HepG2 (cell line): ENCODE results near the gene ADCY1. TPM values are rescaled to one million over a fixed set of nuclear protein-coding genes. Genes with fewer than 3 reads are reported as not detected.

Source experiments
- ATAC-seq: fragments of 200-7000 bp; cut with Tn5 transposase; 3 replicates; pipeline ENCODE4 v1.9.1; 2020; ENCODE audit warnings: mild to moderate bottlenecking, moderate library complexity
- BruUV-seq: library from RNA; stranded (reverse); fragments of 400-500 nt; replicated peaks from 2 replicates; lab custom pipeline; 2021; lab: Mats Ljungman, UMichigan
- CTCF ChIA-PET: fragments of 300-600 bp; formaldehyde crosslinking; extraction: SDS; loops from one replicate; lab custom pipeline; 2021; ENCODE audit warnings: low total read pairs, inconsistent platforms, low intra/inter-chr PET ratio; lab: Yijun Ruan, JAX
- POLR2A ChIA-PET: fragments of 350-600 bp; sonication (Branson Sonifier 250); formaldehyde crosslinking; loops from one replicate; lab custom pipeline; 2020; ENCODE audit warnings: antibody characterized with exemption, inconsistent platforms; lab: Yijun Ruan, JAX
- DNase-seq: peaks from one replicate; pipeline ENCODE4 v3.0.0-alpha.2; 2015; ENCODE audit warnings: low spot score
- FAIRE-seq: peaks from 3 replicates; lab custom pipeline; 2011; peaks lifted over from hg19 to GRCh38; lab: Jason Lieb, UNC
- H2AFZ ChIP-seq: one replicate; pipeline ENCODE4 v1.6.1; 2011; ENCODE audit warnings: low read length, inconsistent platforms
- H3K27ac ChIP-seq: fragments of 300-600 bp; 3 replicates; pipeline ENCODE4 v1.8.0; 2011; ENCODE audit warnings: mixed run types, mild to moderate bottlenecking, mixed read lengths, low read length, inconsistent platforms; ENCODE audit not compliant: insufficient read depth; ENCODE audit errors: extremely low read length
- H3K27me3 ChIP-seq, 2 experiments: fragments of 200-600 bp in 1 of 2; 2 replicates in 1 of 2; 3 replicates in 1 of 2; pipeline versions ENCODE4 v1.6.0 to v1.8.0; 2011; ENCODE audit warnings: low read length in 2 of 2, mild to moderate bottlenecking in 2 of 2, moderate library complexity in 2 of 2, inconsistent platforms in 1 of 2; ENCODE audit not compliant: insufficient read depth in 2 of 2, control insufficient read depth in 1 of 2
- H3K36me3 ChIP-seq, 2 experiments: fragments of 200-600 bp in 1 of 2; replicated peaks in 1 of 2; 2 replicates in 1 of 2; 3 replicates in 1 of 2; pipeline versions ENCODE4 v1.5.1 to v1.8.0; 2011; ENCODE audit warnings: low read length in 2 of 2, inconsistent platforms in 1 of 2; ENCODE audit not compliant: insufficient read depth in 2 of 2, control insufficient read depth in 1 of 2
- H3K4me1 ChIP-seq: 2 replicates; pipeline ENCODE4 v1.5.1; 2012; ENCODE audit warnings: low read length, inconsistent platforms; ENCODE audit not compliant: insufficient read depth
- H3K4me2 ChIP-seq: 2 replicates; pipeline ENCODE4 v1.6.0; 2011; ENCODE audit warnings: low read depth, low read length, inconsistent platforms
- H3K4me3 ChIP-seq, 3 experiments: fragments of 200-600 bp in 1 of 3; sonication (generic), shearing (Covaris generic) in 1 of 3; replicated peaks in 1 of 3; 2 replicates each; pipeline ENCODE4 v1.5.1; 2011 to 2016; ENCODE audit warnings: low read length in 3 of 3, inconsistent platforms in 2 of 3, low read depth in 2 of 3, mild to moderate bottlenecking in 2 of 3, control low read depth in 1 of 3, mixed read lengths in 1 of 3; ENCODE audit not compliant: insufficient read depth in 1 of 3
- H3K79me2 ChIP-seq: one replicate; pipeline ENCODE4 v1.6.1; 2011; ENCODE audit warnings: low read length, inconsistent platforms; ENCODE audit not compliant: insufficient read depth
- H3K9ac ChIP-seq: 2 replicates; pipeline ENCODE4 v1.6.0; 2011; ENCODE audit warnings: mild to moderate bottlenecking, low read depth, low read length, inconsistent platforms; ENCODE audit not compliant: insufficient read depth
- H3K9me3 ChIP-seq: 2 replicates; pipeline ENCODE4 v1.5.1; 2012; ENCODE audit warnings: mild to moderate bottlenecking, low read length
- H4K20me1 ChIP-seq: 2 replicates; pipeline ENCODE4 v1.6.0; 2011; ENCODE audit warnings: inconsistent platforms, mild to moderate bottlenecking, low read length, moderate library complexity; ENCODE audit not compliant: insufficient read depth
- BHLHE40 ChIP-seq: IDR thresholded peaks from 2 replicates; pipeline ENCODE4 v1.6.1; 2011; ENCODE audit warnings: low read length, improper control_type of control experiment
- EZH2 ChIP-seq: conservative IDR thresholded peaks from 2 replicates; pipeline ENCODE4 v1.6.1; 2012; ENCODE audit warnings: mild to moderate bottlenecking, low read depth, low read length, moderate library complexity
- KAT8 ChIP-seq: IDR thresholded peaks from 2 replicates; pipeline ENCODE4 v1.6.1; 2016; ENCODE audit warnings: missing genetic modification reagents, missing compliant biosample characterization
- KDM1A ChIP-seq: IDR thresholded peaks from 2 replicates; pipeline ENCODE4 v1.6.1; 2016; ENCODE audit warnings: missing compliant biosample characterization
- NR2C2 ChIP-seq: sonication (generic); formaldehyde crosslinking; IDR thresholded peaks from 2 replicates; pipeline ENCODE4 v1.4.0; 2020; ENCODE audit warnings: missing genetic modification reagents, mild to moderate bottlenecking, moderate library complexity, borderline replicate concordance
- ZBTB20 ChIP-seq: sonication (generic); formaldehyde crosslinking; IDR thresholded peaks from 2 replicates; pipeline ENCODE4 v1.8.1; 2023; ENCODE audit warnings: missing genetic modification reagents, low read depth, mild to moderate bottlenecking, borderline replicate concordance
- ZNF383 ChIP-seq: sonication (generic); formaldehyde crosslinking; IDR thresholded peaks from 2 replicates; pipeline ENCODE4 v1.4.0; 2020; ENCODE audit warnings: missing genetic modification reagents, mild to moderate bottlenecking, borderline replicate concordance
- ZNF703 ChIP-seq: sonication (generic); formaldehyde crosslinking; IDR thresholded peaks from 2 replicates; pipeline ENCODE4 v1.5.1; 2020; ENCODE audit warnings: missing genetic modification reagents, mild to moderate bottlenecking, moderate library complexity, borderline replicate concordance
- WGBS: methylation state at CpG from one replicate; pipeline ENCODE4 v1.1.6; 2017; ENCODE audit warnings: low lambda C conversion rate; 5-methylcytosine and 5-hydroxymethylcytosine counted together
- in situ Hi-C: cut with HindIII; loops from 2 replicates; pipeline ENCODE4 v1.10.0; 2017; ENCODE audit warnings: low pct_unique_long_range_greater_than_20kb; ENCODE audit not compliant: extremely low pct_ligation_motif_present
- intact Hi-C: fragments of 100-400 bp; cut with micrococcal nuclease; formaldehyde crosslinking; loops from one replicate; pipeline ENCODE4 v1.10.0; 2022; ENCODE audit not compliant: unreplicated experiment
- polyA plus RNA-seq, 8 experiments: library from polyadenylated mRNA; depleted of rRNA in 3 of 8; stranded (reverse) in 7 of 8; unstranded in 1 of 8; fragments of >200 nt; fragmentation: Illumina TruSeq in 4 of 8; extraction: Trizol in 4 of 8; gene quantifications; 2 replicates each; pipeline versions ENCODE4 v1.2.1 to v1.2.3, GENCODE V29; 2011 to 2016; ENCODE audit warnings: low read depth in 4 of 8, missing spikeins in 1 of 8, mixed read lengths in 1 of 8; ENCODE audit not compliant: insufficient read depth in 1 of 8
- total RNA-seq, 5 experiments: library from RNA; depleted of rRNA; stranded (reverse); fragments of >200 nt; fragmentation: Illumina TruSeq; extraction: Trizol; gene quantifications; 2 replicates each; pipeline ENCODE4 v1.2.3, GENCODE V29; 2016; ENCODE audit warnings: low read depth in 1 of 5

The ADCY1 gene
- total and polyA plus RNA-seq, 2 of the 13 experiments (the other 11 are each of a cell fraction or from before 2014, with no cell fraction given) = 0.80 to 1.2 TPM

DNA sequence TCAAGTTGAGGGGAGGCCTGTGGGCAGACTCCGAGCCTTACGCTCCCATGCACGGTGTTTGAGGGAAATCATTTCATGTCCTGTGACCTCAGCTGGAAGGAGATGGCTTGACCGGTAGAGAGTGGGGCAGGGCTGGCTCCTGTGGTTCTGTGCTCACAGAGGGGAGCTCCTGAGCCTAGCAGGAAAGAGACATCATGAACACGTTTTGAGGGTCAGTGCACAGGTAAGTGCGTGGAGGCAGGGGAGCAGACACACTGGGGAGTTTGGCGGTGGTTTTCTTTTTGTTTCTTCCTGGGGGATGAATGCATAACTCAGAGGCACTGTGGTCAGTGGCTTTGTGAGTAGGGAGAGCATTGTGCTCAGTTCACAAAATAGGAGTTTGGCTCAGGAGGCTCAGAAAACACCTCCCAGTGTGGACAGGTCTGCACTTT is 22.5 kb downstream of the ADCY1 start (continued):
- no peak for TF ChIP-seq ZNF703

DNA sequence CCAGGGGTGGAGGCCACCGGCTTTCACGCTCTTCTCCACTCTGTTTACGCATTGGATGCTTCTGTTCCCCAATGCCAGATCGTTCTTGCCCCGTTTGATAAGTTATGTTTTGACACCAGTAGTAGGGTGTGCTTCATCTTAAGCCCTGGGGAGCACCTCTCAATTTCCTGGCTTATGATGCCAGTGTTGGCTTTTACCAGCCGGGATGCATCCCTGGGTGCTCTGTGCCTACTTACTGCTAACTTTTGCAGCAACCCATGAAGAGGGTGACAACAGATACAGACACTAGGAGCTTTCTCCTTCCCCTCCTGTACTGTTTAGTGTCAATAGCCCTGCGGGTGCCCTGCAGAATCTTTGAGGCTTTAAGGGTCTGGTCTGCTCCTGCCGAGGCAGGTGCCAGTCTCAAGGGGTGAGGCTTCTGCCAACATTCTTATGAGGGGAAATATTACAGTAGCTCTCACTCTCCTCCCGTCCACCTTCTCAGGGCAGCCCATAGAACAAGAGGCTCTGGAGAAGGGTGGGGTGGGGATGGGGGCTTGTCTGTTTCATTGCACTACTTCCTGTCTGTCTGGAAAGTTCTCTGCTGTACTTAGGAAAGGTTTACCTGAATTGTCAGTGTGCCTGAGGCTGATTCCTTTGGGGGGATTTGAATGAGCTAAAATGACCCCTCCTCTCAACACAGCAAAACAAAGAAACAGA is 23.3 kb downstream of the ADCY1 start:
- intact Hi-C loops = no loop called here

GRCh38 chr7:45598886-45599520 is 24.8 kb downstream of the ADCY1 start:
- peaks cover 1 to 8% of the 10 kb centered on the region in 2 experiments; a peak in 2 of 5 replicates for H3K27me3 ChIP-seq
- H2AFZ ChIP-seq = no peak overlapping the region
- DNase-seq = no peak
- intact Hi-C loops (no loop called here), in situ Hi-C loops (loop anchor here (25.0 kb wide), 1 partner anchor 437 kb away; the partner anchor contains the start of gene RAMP3)
- ATAC-seq = no peak
- ChIA-PET POLR2A (no interaction called here), CTCF (no interaction called here)
- H3K4me1 ChIP-seq = no peaks in the 10 kb centered on the region
- TF ChIP-seq KAT8 (no peak), ZNF383 (no peak), NR2C2 (CRISPR knock-in tag) (no peak), ZBTB20 (no peak), BHLHE40 (no peak)
- H3K4me2 ChIP-seq = no peak overlapping the region
- no peaks in the 10 kb centered on the region for H3K79me2 ChIP-seq
- no peaks in the 10 kb centered on the region for H4K20me1 ChIP-seq
- H3K9ac ChIP-seq = no peak overlapping the region
- BruUV-seq = no TSS peak
- FAIRE-seq = no peak
- 20% methylated on average over 7 of the region's 14 CpGs for WGBS
- H3K9me3 ChIP-seq = no peaks in the 10 kb centered on the region
- no peak overlapping the region for H3K4me3 ChIP-seq
- no peaks in the 10 kb centered on the region for H3K36me3 ChIP-seq
- no peak overlapping the region for H3K27ac ChIP-seq

More for the DNA sequence above, 23.3 kb downstream of the ADCY1 start:
- 24% methylated on average over 9 of the region's 9 CpGs for WGBS
- in situ Hi-C loops = loop anchor here (25.0 kb wide), 1 partner anchor 435 kb away; the partner anchor contains the start of gene RAMP3
- no peak overlapping the region for H3K4me3 ChIP-seq
- POLR2A ChIA-PET = no interaction called here
- no peaks in the 10 kb centered on the region for H3K36me3 ChIP-seq
- ATAC-seq = no peak
- H3K9ac ChIP-seq = no peak overlapping the region
- no peaks in the 10 kb centered on the region for H3K79me2 ChIP-seq
- no peaks in the 10 kb centered on the region for H3K9me3 ChIP-seq
- H3K4me2 ChIP-seq = no peak overlapping the region
- no peak overlapping the region for H3K27ac ChIP-seq
- BruUV-seq = no TSS peak
- no peak for FAIRE-seq
- no peak overlapping the region for H2AFZ ChIP-seq
- CTCF ChIA-PET = no interaction called here
- no peaks in the 10 kb centered on the region for H3K4me1 ChIP-seq
- no peak for DNase-seq
- H3K27me3 ChIP-seq = peaks cover 1 to 8% of the 10 kb centered on the region in 2 experiments; a peak in 2 of 5 replicates
- TF ChIP-seq KDM1A (CRISPR knock-in tag) (no peak), EZH2 (no peak)
- H4K20me1 ChIP-seq = no peaks in the 10 kb centered on the region
